HG02588 (cell line): ENCODE data around the gene SLC25A26.

Experiments used
- ATAC-seq: cut with Tn5 transposase; IDR thresholded peaks from one replicate; pipeline ENCODE4 v1.9.1; 2021; ENCODE audit warnings: mild to moderate bottlenecking, moderate library complexity; ENCODE audit not compliant: unreplicated experiment

SLC25A26 gene

GRCh38 chr3:66366747-66367146, 145.9 kb downstream of the SLC25A26 start:
- no peak for ATAC-seq

GRCh38 chr3:66367979-66368378, 147.2 kb downstream of the SLC25A26 start:
- no peak for ATAC-seq

GRCh38 chr3:66370179-66370578, 149.4 kb downstream of the SLC25A26 start:
- no peak for ATAC-seq

- no peak for ATAC-seq
Observed at GRCh38 chr3:66371432-66371831, 150.6 kb downstream of the SLC25A26 start.

GRCh38 chr3:66372681-66373350, 152.0 kb downstream of the SLC25A26 start:
- no peak for ATAC-seq

GRCh38 chr3:66376568-66376967, 155.8 kb downstream of the SLC25A26 start:
- ATAC-seq, result no peak

GRCh38 chr3:66377800-66378199, 157.0 kb downstream of the SLC25A26 start:
- ATAC-seq, result no peak

- ATAC-seq, result no peak
Observed at GRCh38 chr3:66378256-66378655, 157.5 kb downstream of the SLC25A26 start.

- no peak for ATAC-seq
Observed at GRCh38 chr3:66379565-66379964, 158.8 kb downstream of the SLC25A26 start.

GRCh38 chr3:66380200-66380932, 159.6 kb downstream of the SLC25A26 start:
- ATAC-seq, result no peak

GRCh38 chr3:66381626-66382025, 160.8 kb downstream of the SLC25A26 start:
- ATAC-seq, result no peak

- ATAC-seq, result no peak
Observed at GRCh38 chr3:66382142-66382541, 161.3 kb downstream of the SLC25A26 start.

GRCh38 chr3:66383023-66383422, 162.2 kb downstream of the SLC25A26 start:
- ATAC-seq, result no peak

GRCh38 chr3:66383998-66384745, 163.4 kb downstream of the SLC25A26 start:
- ATAC-seq, result no peak

- no peak for ATAC-seq
Observed at GRCh38 chr3:66385066-66385465, 164.3 kb downstream of the SLC25A26 start.

GRCh38 chr3:66386011-66386924, 165.5 kb downstream of the SLC25A26 start:
- peak; percentile 81 for ATAC-seq

GRCh38 chr3:66386925-66387650, 166.3 kb downstream of the SLC25A26 start:
- ATAC-seq, result peak; percentile 59

GRCh38 chr3:66390013-66390412, 169.2 kb downstream of the SLC25A26 start:
- ATAC-seq, result peak; percentile 26

- no peak for ATAC-seq
Observed at GRCh38 chr3:66392512-66392911, 171.7 kb downstream of the SLC25A26 start.

GRCh38 chr3:66392966-66393332, 172.1 kb downstream of the SLC25A26 start:
- ATAC-seq, result no peak
